ENCODE measurements around the gene OPN1SW. TPM values are rescaled to one million over a fixed set of nuclear protein-coding genes. Genes with fewer than 3 reads are reported as not detected.

Gene OPN1SW
- total and polyA plus RNA-seq, 9 of the 15 experiments (the other 6 are each of a cell fraction or from before 2014, with no cell fraction given): 0.84 to 1.0 TPM; not detected in 7

DNA sequence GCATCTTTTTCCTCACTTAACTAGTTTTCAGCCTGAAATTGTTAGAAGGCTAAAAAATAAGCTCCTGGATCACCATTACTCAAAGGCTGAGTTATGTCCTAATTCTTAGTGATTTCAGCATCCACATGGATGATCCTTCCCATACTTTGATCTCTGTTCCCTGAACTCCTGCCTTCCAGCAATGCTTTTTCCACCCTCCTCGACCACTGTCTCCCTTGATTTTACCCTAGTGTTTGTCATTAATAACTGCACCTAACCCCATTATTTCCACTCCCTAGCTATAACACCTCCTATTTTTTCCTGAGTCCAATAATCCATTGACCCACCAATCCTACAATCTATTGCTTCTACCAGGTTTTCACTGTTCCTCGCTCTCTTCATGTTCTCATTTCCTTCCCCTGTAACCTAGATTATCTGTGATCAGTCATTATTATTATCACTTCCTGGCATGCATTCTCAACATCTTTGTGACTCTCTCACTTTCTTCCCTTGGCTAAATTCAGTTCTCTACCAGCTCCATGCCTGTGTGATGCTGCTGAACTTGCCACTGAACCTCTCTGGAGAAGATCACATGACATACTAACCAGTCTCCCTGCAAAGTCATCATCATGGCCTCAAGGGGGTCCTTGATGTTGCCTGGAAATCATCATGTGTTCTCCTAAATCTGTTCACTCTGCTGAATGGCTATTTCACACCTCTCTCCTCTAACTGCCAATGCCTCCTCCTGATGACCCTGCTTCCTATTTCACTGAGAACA, 42.9 kb downstream of the OPN1SW start:
- Histone ChIP-seq H3K4me1 (replicated peaks in 1 of 2; ENCODE audit: control insufficient read depth in 2 of 2, insufficient read depth in 2 of 2, low read length in 2 of 2) (peaks cover 5 to 32% of the 10 kb centered on the region in 2 experiments), H3K9ac (ENCODE audit: insufficient read depth in 1 of 2, low read depth in 2 of 2, low read length in 2 of 2) (no peak overlapping the region), H3K4me2 (ENCODE audit: insufficient read depth, low read length) (no peak overlapping the region; the same call in 1 of the 2 replicates), H3K4me3 (no peak overlapping the region), H4K20me1 (replicated peaks; ENCODE audit: control insufficient read depth, insufficient read depth, low read length) (no peaks in the 10 kb centered on the region), H3K27ac (ENCODE audit: extremely low read depth, low read depth, low read length) (no peak overlapping the region), H2AFZ (ENCODE audit: low read depth, low read length) (peak overlapping the region; percentile 90), H3K36me3 (ENCODE audit: control insufficient read depth, insufficient read depth, low read length) (no peaks in the 10 kb centered on the region), H3K27me3 (ENCODE audit: control insufficient read depth in 2 of 2, insufficient read depth in 2 of 2, low read length in 2 of 2) (no peaks in the 10 kb centered on the region), H3K79me2 (ENCODE audit: control insufficient read depth, insufficient read depth, low read length) (no peaks in the 10 kb centered on the region), H3K9me3 (replicated peaks; ENCODE audit: control insufficient read depth, insufficient read depth, low read depth, low read length) (no peaks in the 10 kb centered on the region), H3K9me1 (ENCODE audit: control insufficient read depth, insufficient read depth, low read length) (no peaks in the 10 kb centered on the region)
- DNase-seq (ENCODE audit: extremely low read depth in 1 of 4, low spot score in 3 of 4): peak in 1 of 4 experiments; percentile 39
- CTCF ChIA-PET (ENCODE audit: low intra/inter-chr PET ratio): no interaction called here
- no peak for FAIRE-seq
- WGBS (ENCODE audit: insufficient coverage, low coverage, missing lambda C conversion rate): 33% methylated on average over 2 of the region's 2 CpGs
- no peak for ATAC-seq
- in situ Hi-C loops (cut with MboI): no loop called here
- POLR2A ChIA-PET: interaction anchor here (1.0 to 16.5 kb wide), 6 partner anchors 6 to 50 kb away, joined by 3 to 242 read pairs (median 3); partner anchors contain the start of gene CALU
- no TSS peak for BruUV-seq (replicated peaks)
- intact Hi-C loops (cut with micrococcal nuclease): no loop called here
- TF ChIP-seq, protein P1, sequence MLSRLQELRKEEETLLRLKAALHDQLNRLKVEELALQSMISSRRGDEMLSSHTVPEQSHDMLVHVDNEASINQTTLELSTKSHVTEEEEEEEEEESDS (CRISPR knock-in tag; IDR thresholded peaks at IDR 0.05): no peak
- no peak for TF ChIP-seq TCFL5 (CRISPR knock-in tag; conservative IDR thresholded peaks at IDR 0.05)
- TF ChIP-seq, protein P2, sequence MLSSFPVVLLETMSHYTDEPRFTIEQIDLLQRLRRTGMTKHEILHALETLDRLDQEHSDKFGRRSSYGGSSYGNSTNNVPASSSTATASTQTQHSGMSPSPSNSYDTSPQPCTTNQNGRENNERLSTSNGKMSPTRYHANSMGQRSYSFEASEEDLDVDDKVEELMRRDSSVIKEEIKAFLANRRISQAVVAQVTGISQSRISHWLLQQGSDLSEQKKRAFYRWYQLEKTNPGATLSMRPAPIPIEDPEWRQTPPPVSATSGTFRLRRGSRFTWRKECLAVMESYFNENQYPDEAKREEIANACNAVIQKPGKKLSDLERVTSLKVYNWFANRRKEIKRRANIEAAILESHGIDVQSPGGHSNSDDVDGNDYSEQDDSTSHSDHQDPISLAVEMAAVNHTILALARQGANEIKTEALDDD (IDR thresholded peaks at IDR 0.05): 0 out of 2 replicates have a peak, but pooled peaks have one; percentile 16
- 0 out of 2 replicates have a peak, but pooled peaks have one; percentile 17 for TF ChIP-seq DPF2 (IDR thresholded peaks at IDR 0.05)
- TF ChIP-seq ELF4 (CRISPR knock-in tag; IDR thresholded peaks at IDR 0.05): 0 out of 2 replicates have a peak, but pooled peaks have one; percentile 21
- no peak for TF ChIP-seq LCOR (CRISPR knock-in tag; IDR thresholded peaks at IDR 0.05)
- 0 out of 4 replicates have a peak, but pooled peaks of 1 of the 2 experiments have one; percentile 6 for TF ChIP-seq KDM1A (IDR thresholded peaks at IDR 0.05)
- TF ChIP-seq, protein P3, sequence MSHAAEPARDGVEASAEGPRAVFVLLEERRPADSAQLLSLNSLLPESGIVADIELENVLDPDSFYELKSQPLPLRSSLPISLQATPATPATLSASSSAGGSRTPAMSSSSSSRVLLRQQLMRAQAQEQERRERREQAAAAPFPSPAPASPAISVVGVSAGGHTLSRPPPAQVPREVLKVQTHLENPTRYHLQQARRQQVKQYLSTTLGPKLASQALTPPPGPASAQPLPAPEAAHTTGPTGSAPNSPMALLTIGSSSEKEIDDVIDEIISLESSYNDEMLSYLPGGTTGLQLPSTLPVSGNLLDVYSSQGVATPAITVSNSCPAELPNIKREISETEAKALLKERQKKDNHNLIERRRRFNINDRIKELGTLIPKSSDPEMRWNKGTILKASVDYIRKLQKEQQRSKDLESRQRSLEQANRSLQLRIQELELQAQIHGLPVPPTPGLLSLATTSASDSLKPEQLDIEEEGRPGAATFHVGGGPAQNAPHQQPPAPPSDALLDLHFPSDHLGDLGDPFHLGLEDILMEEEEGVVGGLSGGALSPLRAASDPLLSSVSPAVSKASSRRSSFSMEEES (CRISPR knock-in tag; IDR thresholded peaks at IDR 0.05): peak; percentile 95
- TF ChIP-seq, protein P4, sequence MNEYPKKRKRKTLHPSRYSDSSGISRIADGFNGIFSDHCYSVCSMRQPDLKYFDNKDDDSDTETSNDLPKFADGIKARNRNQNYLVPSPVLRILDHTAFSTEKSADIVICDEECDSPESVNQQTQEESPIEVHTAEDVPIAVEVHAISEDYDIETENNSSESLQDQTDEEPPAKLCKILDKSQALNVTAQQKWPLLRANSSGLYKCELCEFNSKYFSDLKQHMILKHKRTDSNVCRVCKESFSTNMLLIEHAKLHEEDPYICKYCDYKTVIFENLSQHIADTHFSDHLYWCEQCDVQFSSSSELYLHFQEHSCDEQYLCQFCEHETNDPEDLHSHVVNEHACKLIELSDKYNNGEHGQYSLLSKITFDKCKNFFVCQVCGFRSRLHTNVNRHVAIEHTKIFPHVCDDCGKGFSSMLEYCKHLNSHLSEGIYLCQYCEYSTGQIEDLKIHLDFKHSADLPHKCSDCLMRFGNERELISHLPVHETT (CRISPR knock-in tag; conservative IDR thresholded peaks at IDR 0.05 in 1 of 2, IDR thresholded peaks at IDR 0.05 in 1 of 2): no peak
- peak; percentile 89 for TF ChIP-seq TOE1 (IDR thresholded peaks at IDR 0.05; ENCODE audit: borderline replicate concordance)
- TF ChIP-seq TOE1 (CRISPR knock-in tag; IDR thresholded peaks at IDR 0.05; ENCODE audit: borderline replicate concordance, low read depth): no peak
- TF ChIP-seq, protein P5, sequence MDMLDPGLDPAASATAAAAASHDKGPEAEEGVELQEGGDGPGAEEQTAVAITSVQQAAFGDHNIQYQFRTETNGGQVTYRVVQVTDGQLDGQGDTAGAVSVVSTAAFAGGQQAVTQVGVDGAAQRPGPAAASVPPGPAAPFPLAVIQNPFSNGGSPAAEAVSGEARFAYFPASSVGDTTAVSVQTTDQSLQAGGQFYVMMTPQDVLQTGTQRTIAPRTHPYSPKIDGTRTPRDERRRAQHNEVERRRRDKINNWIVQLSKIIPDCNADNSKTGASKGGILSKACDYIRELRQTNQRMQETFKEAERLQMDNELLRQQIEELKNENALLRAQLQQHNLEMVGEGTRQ (CRISPR knock-in tag; IDR thresholded peaks at IDR 0.05): peak; percentile 36
- TF ChIP-seq, protein P6, sequence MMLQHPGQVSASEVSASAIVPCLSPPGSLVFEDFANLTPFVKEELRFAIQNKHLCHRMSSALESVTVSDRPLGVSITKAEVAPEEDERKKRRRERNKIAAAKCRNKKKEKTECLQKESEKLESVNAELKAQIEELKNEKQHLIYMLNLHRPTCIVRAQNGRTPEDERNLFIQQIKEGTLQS (IDR thresholded peaks at IDR 0.05): no peak
- TF ChIP-seq, protein P6 (CRISPR knock-in tag; conservative IDR thresholded peaks at IDR 0.05): no peak
- TF ChIP-seq ETV1 (tag; conservative IDR thresholded peaks at IDR 0.05; ENCODE audit: low read depth): peak; percentile 21; the same call in 1 of the 2 replicates

Data from K562 (cell line).